Osteoblast (primary cell): ENCODE measurements around the gene APPBP2. TPM values are rescaled to one million over a fixed set of nuclear protein-coding genes. Genes with fewer than 3 reads are reported as not detected.

Source experiments
- DNase-seq: peaks from one replicate; pipeline ENCODE4 v3.0.0; 2011; ENCODE audit warnings: low spot score, mixed read lengths; ENCODE audit not compliant: insufficient read length; ENCODE audit errors: missing footprints
- H2AFZ ChIP-seq: 2 replicates; pipeline ENCODE4 v1.6.0; 2011; ENCODE audit warnings: mild to moderate bottlenecking, low read length
- H3K27ac ChIP-seq: 2 replicates; pipeline ENCODE4 v1.5.1; 2011; ENCODE audit warnings: mild to moderate bottlenecking, low read depth, low read length, moderate library complexity
- H3K27me3 ChIP-seq: 2 replicates; pipeline ENCODE4 v1.6.0; 2012; ENCODE audit warnings: mild to moderate bottlenecking, control low read depth, inconsistent platforms, low read length, moderate library complexity; ENCODE audit not compliant: insufficient read depth
- H3K36me3 ChIP-seq: 2 replicates; pipeline ENCODE4 v1.5.1; 2011; ENCODE audit warnings: mild to moderate bottlenecking, low read length, control low read depth, moderate library complexity; ENCODE audit not compliant: insufficient read depth
- H3K4me1 ChIP-seq: 2 replicates; pipeline ENCODE4 v1.5.1; 2011; ENCODE audit warnings: mild to moderate bottlenecking, low read length, control low read depth, moderate library complexity; ENCODE audit not compliant: insufficient read depth
- H3K4me2 ChIP-seq: 2 replicates; pipeline ENCODE4 v1.6.0; 2011; ENCODE audit warnings: mild to moderate bottlenecking, low read length; ENCODE audit not compliant: insufficient read depth
- H3K4me3 ChIP-seq: fragments of 200-600 bp; sonication (generic); 3 replicates; pipeline ENCODE4 v1.5.1; 2012; ENCODE audit warnings: mild to moderate bottlenecking, low read length, inconsistent platforms; ENCODE audit not compliant: insufficient read depth
- H3K79me2 ChIP-seq: 2 replicates; pipeline ENCODE4 v1.6.0; 2012; ENCODE audit warnings: mild to moderate bottlenecking, low read length, control low read depth, inconsistent platforms; ENCODE audit not compliant: insufficient read depth
- H3K9me3 ChIP-seq: 2 replicates; pipeline ENCODE4 v1.5.1; 2011; ENCODE audit warnings: low read depth, low read length, control low read depth
- H4K20me1 ChIP-seq: 2 replicates; pipeline ENCODE4 v1.6.0; 2012; ENCODE audit warnings: mild to moderate bottlenecking, low read length, control low read depth; ENCODE audit not compliant: insufficient read depth
- CTCF ChIP-seq: IDR thresholded peaks from 2 replicates; pipeline ENCODE4 v1.5.1; 2011; ENCODE audit warnings: mild to moderate bottlenecking, low read depth, low read length, moderate library complexity; ENCODE audit errors: extremely low read depth
- total RNA-seq: library from RNA; depleted of rRNA; stranded (reverse); fragments of >200 nt; gene quantifications from 2 replicates; pipeline ENCODE4 v1.2.3, GENCODE V29; 2012

Gene APPBP2
- total RNA-seq, 1 donor = 49.9 TPM

GRCh38 chr17:60406887-60407286, 119.2 kb downstream of the APPBP2 start:
- H3K4me2 ChIP-seq = no peak overlapping the region
- no peak overlapping the region for H3K27ac ChIP-seq
- H3K4me3 ChIP-seq = no peak overlapping the region
- no peaks in the 10 kb centered on the region for H3K4me1 ChIP-seq
- no peaks in the 10 kb centered on the region for H3K36me3 ChIP-seq
- TF ChIP-seq CTCF = no peak
- H3K27me3 ChIP-seq = no peaks in the 10 kb centered on the region
- no peak for DNase-seq
- H4K20me1 ChIP-seq = no peaks in the 10 kb centered on the region
- H3K79me2 ChIP-seq = no peaks in the 10 kb centered on the region
- H2AFZ ChIP-seq = no peak overlapping the region
- H3K9me3 ChIP-seq = no peaks in the 10 kb centered on the region

GRCh38 chr17:60403962-60404361, 122.1 kb downstream of the APPBP2 start:
- no peak overlapping the region for H3K4me3 ChIP-seq
- no peaks in the 10 kb centered on the region for H3K36me3 ChIP-seq
- DNase-seq = no peak
- H3K9me3 ChIP-seq = no peaks in the 10 kb centered on the region
- no peak overlapping the region for H3K27ac ChIP-seq
- no peak for TF ChIP-seq CTCF
- H3K4me2 ChIP-seq = no peak overlapping the region
- no peaks in the 10 kb centered on the region for H4K20me1 ChIP-seq
- H3K27me3 ChIP-seq = no peaks in the 10 kb centered on the region
- no peaks in the 10 kb centered on the region for H3K4me1 ChIP-seq
- H3K79me2 ChIP-seq = no peaks in the 10 kb centered on the region
- H2AFZ ChIP-seq = no peak overlapping the region

- Histone ChIP-seq H3K79me2 (no peaks in the 10 kb centered on the region), H3K4me3 (no peak overlapping the region), H3K27me3 (no peaks in the 10 kb centered on the region), H3K4me1 (no peaks in the 10 kb centered on the region), H3K4me2 (no peak overlapping the region), H2AFZ (no peak overlapping the region), H3K36me3 (no peaks in the 10 kb centered on the region), H4K20me1 (no peaks in the 10 kb centered on the region), H3K27ac (no peak overlapping the region), H3K9me3 (no peaks in the 10 kb centered on the region)
- DNase-seq = no peak
- TF ChIP-seq CTCF = no peak
Measured at GRCh38 chr17:60403523-60403810, 122.6 kb downstream of the APPBP2 start.

GRCh38 chr17:60401819-60402218, 124.2 kb downstream of the APPBP2 start:
- no peak for TF ChIP-seq CTCF
- no peak for DNase-seq

More at GRCh38 chr17:60401819-60402218, 124.2 kb downstream of the APPBP2 start:
- Histone ChIP-seq H3K4me1 (no peaks in the 10 kb centered on the region), H3K79me2 (no peaks in the 10 kb centered on the region), H3K27ac (no peak overlapping the region), H3K27me3 (no peaks in the 10 kb centered on the region), H3K4me3 (no peak overlapping the region), H4K20me1 (no peaks in the 10 kb centered on the region), H3K9me3 (no peaks in the 10 kb centered on the region), H3K4me2 (no peak overlapping the region), H3K36me3 (no peaks in the 10 kb centered on the region), H2AFZ (no peak overlapping the region)
